GM12878 (cell line): ENCODE measurements around the gene C9orf50.

Source experiments
- ATF7 ChIP-seq: fragments of 450-650 bp; IDR thresholded peaks from 2 replicates; pipeline ENCODE4 v1.6.1; 2016; ENCODE audit warnings: low read depth, mild to moderate bottlenecking
- CTCF ChIP-seq, 3 experiments: IDR thresholded peaks in 2 of 3; conservative IDR thresholded peaks in 1 of 3; 2 replicates each; pipeline ENCODE4 v1.5.1; 2011; ENCODE audit warnings: low read depth in 3 of 3, low read length in 3 of 3, mild to moderate bottlenecking in 3 of 3, control low read depth in 2 of 3, moderate library complexity in 2 of 3, inconsistent platforms in 1 of 3, mixed read lengths in 1 of 3; ENCODE audit not compliant: control insufficient read depth in 2 of 3, insufficient read depth in 1 of 3; ENCODE audit errors: extremely low read depth in 1 of 3
- NFXL1 ChIP-seq: fragments of 450-650 bp; IDR thresholded peaks from 2 replicates; pipeline ENCODE4 v1.6.1; 2017; ENCODE audit warnings: antibody characterized with exemption, mild to moderate bottlenecking, borderline replicate concordance
- POLR2A ChIP-seq: IDR thresholded peaks from 2 replicates; pipeline ENCODE4 v1.6.1; 2011; ENCODE audit warnings: low read depth, mild to moderate bottlenecking, low read length
- POLR2AphosphoS5 ChIP-seq: IDR thresholded peaks from 2 replicates; pipeline ENCODE4 v1.6.1; 2011; ENCODE audit warnings: mild to moderate bottlenecking, low read length, inconsistent platforms
- RBBP5 ChIP-seq: fragments of 200-600 bp; sonication (generic); conservative IDR thresholded peaks from 2 replicates; pipeline ENCODE4 v1.6.1; 2016
- SPI1 ChIP-seq: IDR thresholded peaks from 2 replicates; pipeline ENCODE4 v1.6.1; 2011; ENCODE audit warnings: low read depth, mild to moderate bottlenecking, low read length, moderate library complexity, borderline replicate concordance; ENCODE audit not compliant: insufficient read depth
- ZNF207 ChIP-seq: fragments of 450-650 bp; IDR thresholded peaks from 2 replicates; pipeline ENCODE4 v1.6.1; 2014; ENCODE audit warnings: antibody characterized with exemption, mild to moderate bottlenecking, borderline replicate concordance
- ZSCAN29 ChIP-seq: fragments of 450-650 bp; IDR thresholded peaks from 2 replicates; pipeline ENCODE4 v1.6.1; 2017; ENCODE audit warnings: mild to moderate bottlenecking, moderate library complexity

GRCh38 chr9:129570450-129571297 is 50.2 kb downstream of the C9orf50 start:
- TF ChIP-seq CTCF (IDR thresholded peaks at IDR 0.05 in 2 of 3, conservative IDR thresholded peaks at IDR 0.05 in 1 of 3; ENCODE audit: control insufficient read depth in 2 of 3, extremely low read depth in 1 of 3, insufficient read depth in 1 of 3, low read depth in 3 of 3, low read length in 3 of 3) = no peak
- TF ChIP-seq POLR2A = no peak
- TF ChIP-seq ATF7 = no peak
- no peak for TF ChIP-seq SPI1
- no peak for TF ChIP-seq RBBP5
- no peak for TF ChIP-seq POLR2AphosphoS5
- no peak for TF ChIP-seq ZNF207
- TF ChIP-seq ZSCAN29 = no peak
- TF ChIP-seq NFXL1 = no peak
